OCI-LY7 (cell line): ENCODE data around the gene LYRM9. TPM values are rescaled to one million over a fixed set of nuclear protein-coding genes. Genes with fewer than 3 reads are reported as not detected.

Source experiments
- BruUV-seq: library from RNA; stranded (reverse); fragments of 400-500 nt; replicated peaks from 2 replicates; lab custom pipeline; 2021; lab: Mats Ljungman, UMichigan
- CTCF ChIA-PET: fragments of 300-600 bp; sonication (Branson Sonifier 250); formaldehyde crosslinking; loops from one replicate; lab custom pipeline; 2022; ENCODE audit warnings: antibody characterized with exemption; ENCODE audit not compliant: unreplicated experiment; lab: Charles Lee
- POLR2A ChIA-PET: fragments of 300-600 bp; sonication (Branson Sonifier 250); formaldehyde crosslinking; loops from one replicate; lab custom pipeline; 2022; ENCODE audit warnings: antibody characterized with exemption; lab: Charles Lee
- DNase-seq: peaks from one replicate; pipeline ENCODE4 v3.0.0-alpha.2; 2015; ENCODE audit warnings: low spot score
- H2AFZ ChIP-seq: fragments of 200-600 bp; sonication (generic), shearing (Covaris generic); 2 replicates; pipeline ENCODE4 v1.6.1; 2014; ENCODE audit warnings: mild to moderate bottlenecking, antibody characterized with exemption, low read length, moderate library complexity
- H3K27ac ChIP-seq: fragments of 200-600 bp; sonication (generic); 2 replicates; pipeline ENCODE4 v1.5.1; 2014; ENCODE audit warnings: mixed run types, low read depth, mild to moderate bottlenecking, moderate library complexity, low read length, inconsistent platforms; ENCODE audit not compliant: poor library complexity, severe bottlenecking
- H3K36me3 ChIP-seq: fragments of 200-600 bp; sonication (generic); 2 replicates; pipeline ENCODE4 v1.6.1; 2014; ENCODE audit warnings: mild to moderate bottlenecking, antibody characterized with exemption, low read length, moderate library complexity, mixed read lengths; ENCODE audit not compliant: insufficient read depth
- H3K4me1 ChIP-seq: fragments of 200-600 bp; sonication (generic); 2 replicates; pipeline ENCODE4 v1.5.1; 2014; ENCODE audit warnings: mild to moderate bottlenecking, low read length; ENCODE audit not compliant: insufficient read depth, poor library complexity, severe bottlenecking
- H3K4me2 ChIP-seq: fragments of 200-600 bp; sonication (generic); 2 replicates; pipeline ENCODE4 v1.6.1; 2014; ENCODE audit warnings: mild to moderate bottlenecking, low read length
- H3K4me3 ChIP-seq: fragments of 200-600 bp; sonication (generic); 2 replicates; pipeline ENCODE4 v1.5.1; 2014; ENCODE audit warnings: mild to moderate bottlenecking, low read depth, low read length; ENCODE audit not compliant: poor library complexity, severe bottlenecking
- H3K79me2 ChIP-seq: fragments of 200-600 bp; sonication (generic); 2 replicates; pipeline ENCODE4 v1.6.1; 2016; ENCODE audit warnings: low read depth, mild to moderate bottlenecking, low read length, moderate library complexity, mixed read lengths; ENCODE audit not compliant: insufficient read depth
- H3K9me2 ChIP-seq: fragments of 200-600 bp; sonication (generic); 2 replicates; pipeline ENCODE4 v1.6.1; 2016; ENCODE audit warnings: mild to moderate bottlenecking, low read length, mixed read lengths; ENCODE audit not compliant: insufficient read depth
- H3K9me3 ChIP-seq: fragments of 200-600 bp; sonication (generic); 2 replicates; pipeline ENCODE4 v1.6.1; 2014; ENCODE audit warnings: mild to moderate bottlenecking, mixed run types, low read length, mixed read lengths
- H4K20me1 ChIP-seq: fragments of 200-600 bp; sonication (generic); 2 replicates; pipeline ENCODE4 v1.6.1; 2014; ENCODE audit warnings: mild to moderate bottlenecking, antibody characterized with exemption, low read length, moderate library complexity, mixed read lengths; ENCODE audit not compliant: insufficient read depth
- CTCF ChIP-seq: fragments of 200-600 bp; sonication (generic); conservative IDR thresholded peaks from 2 replicates; pipeline ENCODE4 v1.5.1; 2014; ENCODE audit warnings: mild to moderate bottlenecking, antibody characterized with exemption, low read length, moderate library complexity, mixed read lengths
- EZH2phosphoT487 ChIP-seq: fragments of 200-600 bp; sonication (generic); IDR thresholded peaks from 2 replicates; pipeline ENCODE4 v1.6.1; 2018; ENCODE audit warnings: low read depth, borderline replicate concordance, mild to moderate bottlenecking, mixed run types, antibody characterized with exemption, low read length, moderate library complexity, mixed read lengths
- intact Hi-C: fragments of 100-400 bp; cut with micrococcal nuclease; formaldehyde crosslinking; loops from one replicate; pipeline ENCODE4 v1.10.0; 2022; ENCODE audit not compliant: unreplicated experiment
- total RNA-seq, 2 experiments: library from RNA; depleted of rRNA in 1 of 2; stranded (reverse); fragments of >200 nt in 1 of 2; shearing (Covaris generic) in 1 of 2; gene quantifications; 2 replicates each; pipeline ENCODE4 v1.2.3, GENCODE V29; 2014 to 2022

The LYRM9 gene
- total RNA-seq, 2 experiments from 2014 or later, result 0.35 to 1.4 TPM

DNA sequence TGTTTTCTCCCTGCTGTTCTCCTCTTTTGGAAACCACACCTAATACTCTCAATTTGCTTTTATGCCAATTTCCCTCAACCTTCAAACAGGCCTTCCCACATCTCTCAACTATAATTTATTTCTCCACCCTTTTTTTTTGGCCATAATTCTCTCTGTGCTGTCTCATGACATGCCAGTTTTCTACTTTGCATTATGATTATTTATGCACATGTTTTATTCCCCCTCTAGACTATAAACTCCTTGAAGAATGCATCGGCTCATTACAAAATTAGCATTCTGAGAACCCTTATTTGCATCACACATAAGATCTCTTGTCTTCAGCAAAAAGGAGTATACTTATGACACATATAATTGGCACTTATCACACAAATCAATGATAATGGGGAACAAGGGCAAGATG, 10.9 kb upstream of the LYRM9 start:
- no peaks in the 10 kb centered on the region for H3K4me1 ChIP-seq
- ChIA-PET POLR2A (no interaction called here), CTCF (no interaction called here)
- H3K9me2 ChIP-seq, result no peaks in the 10 kb centered on the region
- no peaks in the 10 kb centered on the region for H3K79me2 ChIP-seq
- DNase-seq, result no peak
- intact Hi-C loops, result no loop called here
- no TSS peak for BruUV-seq
- H4K20me1 ChIP-seq, result no peaks in the 10 kb centered on the region
- H3K4me3 ChIP-seq, result no peak overlapping the region
- H3K36me3 ChIP-seq, result no peaks in the 10 kb centered on the region
- TF ChIP-seq EZH2phosphoT487, result no peak
- no peak for TF ChIP-seq CTCF
- H2AFZ ChIP-seq, result no peak overlapping the region
- no peak overlapping the region for H3K27ac ChIP-seq
- no peaks in the 10 kb centered on the region for H3K9me3 ChIP-seq
- H3K4me2 ChIP-seq, result no peak overlapping the region

DNA sequence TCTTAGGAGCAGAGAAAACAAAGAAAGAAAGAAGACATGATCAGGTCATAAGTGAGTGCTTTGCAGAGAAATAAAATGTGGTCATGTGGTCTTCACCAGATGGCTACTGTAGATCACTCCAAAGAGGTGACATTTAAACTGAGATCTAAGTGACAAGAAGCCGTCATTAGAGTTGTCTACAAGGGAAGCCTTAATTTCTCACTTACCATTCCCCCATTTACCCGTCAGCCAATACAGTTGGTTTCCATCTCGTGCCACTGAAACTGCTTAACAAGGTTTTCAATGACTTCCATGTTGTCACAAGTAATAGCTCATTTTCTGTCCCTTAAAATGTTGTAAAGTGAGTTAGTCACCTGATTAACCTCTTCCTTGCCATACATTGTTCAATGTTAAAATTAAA, 6.4 kb upstream of the LYRM9 start:
- Histone ChIP-seq H3K4me2 (no peak overlapping the region), H3K4me3 (no peak overlapping the region), H3K9me3 (no peaks in the 10 kb centered on the region), H3K4me1 (no peaks in the 10 kb centered on the region), H3K79me2 (no peaks in the 10 kb centered on the region), H4K20me1 (no peaks in the 10 kb centered on the region), H3K9me2 (no peaks in the 10 kb centered on the region), H2AFZ (no peak overlapping the region), H3K36me3 (no peaks in the 10 kb centered on the region), H3K27ac (no peak overlapping the region)
- ChIA-PET POLR2A (no interaction called here), CTCF (no interaction called here)
- BruUV-seq, result no TSS peak
- TF ChIP-seq EZH2phosphoT487 (no peak), CTCF (no peak)
- DNase-seq, result no peak
- intact Hi-C loops, result loop anchor here (10.0 kb wide), 1 partner anchor 115 kb away; no protein-coding TSS in a partner anchor

- DNase-seq, result no peak
- CTCF ChIA-PET, result no interaction called here
- no peak overlapping the region for H3K4me2 ChIP-seq
- H3K9me2 ChIP-seq, result no peaks in the 10 kb centered on the region
- intact Hi-C loops, result loop anchor here (10.0 kb wide), 1 partner anchor 117 kb away; no protein-coding TSS in a partner anchor
- H3K4me1 ChIP-seq, result peaks cover 8% of the 10 kb centered on the region
- no peaks in the 10 kb centered on the region for H3K36me3 ChIP-seq
- no peaks in the 10 kb centered on the region for H4K20me1 ChIP-seq
- H2AFZ ChIP-seq, result no peak overlapping the region
- H3K9me3 ChIP-seq, result no peaks in the 10 kb centered on the region
- no peaks in the 10 kb centered on the region for H3K79me2 ChIP-seq
- no TSS peak for BruUV-seq
- no peak for TF ChIP-seq CTCF
- TF ChIP-seq EZH2phosphoT487, result no peak
- H3K4me3 ChIP-seq, result no peak overlapping the region
- POLR2A ChIA-PET, result no interaction called here
- H3K27ac ChIP-seq, result no peak overlapping the region
Measured at GRCh38 chr17:27898096-27898495, 4.9 kb upstream of the LYRM9 start.
